K562 (cell line): ENCODE measurements around the gene FMNL2. TPM values are rescaled to one million over a fixed set of nuclear protein-coding genes. Genes with fewer than 3 reads are reported as not detected.

Experiments used
- ATAC-seq: fragments of 200-7000 bp; cut with Tn5 transposase; 3 replicates; pipeline ENCODE4 v1.9.1; 2020; ENCODE audit warnings: moderate library complexity
- BruUV-seq: library from RNA; stranded (reverse); fragments of 400-500 nt; replicated peaks from 2 replicates; lab custom pipeline; 2021; lab: Mats Ljungman, UMichigan
- CTCF ChIA-PET: fragments of 300-600 bp; formaldehyde crosslinking; extraction: SDS; loops from one replicate; lab custom pipeline; 2021; ENCODE audit warnings: low intra/inter-chr PET ratio; lab: Yijun Ruan, JAX
- POLR2A ChIA-PET: fragments of 300-600, 350-650 bp; sonication (Branson Sonifier 250); formaldehyde crosslinking; extraction: SDS; loops from one replicate; lab custom pipeline; 2021; ENCODE audit warnings: antibody characterized with exemption, inconsistent platforms; lab: Yijun Ruan, JAX
- DNase-seq, 4 experiments: peaks; one replicate each; pipeline versions ENCODE4 v3.0.0 to v3.0.0-alpha.2; 2011 to 2018; ENCODE audit warnings: low spot score in 3 of 4, mixed read lengths in 3 of 4; ENCODE audit errors: extremely low read depth in 1 of 4
- FAIRE-seq: peaks from 2 replicates; lab custom pipeline; 2011; peaks lifted over from hg19 to GRCh38; lab: Jason Lieb, UNC
- H2AFZ ChIP-seq: 2 replicates; pipeline ENCODE4 v1.6.0; 2011; ENCODE audit warnings: low read depth, low read length, control low read depth, inconsistent platforms
- H3K27ac ChIP-seq: fragments of 200-600 bp; 3 replicates; pipeline ENCODE4 v1.8.0; 2011; ENCODE audit warnings: low read depth, mild to moderate bottlenecking, control low read depth, inconsistent platforms, low read length, moderate library complexity, mixed read lengths; ENCODE audit errors: extremely low read depth
- H3K27me3 ChIP-seq, 2 experiments: fragments of 300-600 bp in 1 of 2; 2 replicates in 1 of 2; 3 replicates in 1 of 2; pipeline versions ENCODE4 v1.6.0 to v1.8.0; 2011; ENCODE audit warnings: inconsistent platforms in 2 of 2, low read length in 2 of 2, mild to moderate bottlenecking in 1 of 2, mixed read lengths in 1 of 2, moderate library complexity in 1 of 2; ENCODE audit not compliant: control insufficient read depth in 2 of 2, insufficient read depth in 2 of 2
- H3K36me3 ChIP-seq: fragments of 300-600 bp; 3 replicates; pipeline ENCODE4 v1.8.0; 2011; ENCODE audit warnings: mild to moderate bottlenecking, low read length, inconsistent platforms; ENCODE audit not compliant: control insufficient read depth, insufficient read depth
- H3K4me1 ChIP-seq, 2 experiments: fragments of 200-600 bp in 1 of 2; replicated peaks in 1 of 2; 2 replicates in 1 of 2; 3 replicates in 1 of 2; pipeline versions ENCODE4 v1.5.1 to v1.8.0; 2011; ENCODE audit warnings: inconsistent platforms in 2 of 2, low read length in 2 of 2, mild to moderate bottlenecking in 1 of 2, mixed read lengths in 1 of 2, moderate library complexity in 1 of 2; ENCODE audit not compliant: control insufficient read depth in 2 of 2, insufficient read depth in 2 of 2
- H3K4me2 ChIP-seq: 2 replicates; pipeline ENCODE4 v1.6.1; 2011; ENCODE audit warnings: low read length, control low read depth, inconsistent platforms, mixed read lengths; ENCODE audit not compliant: insufficient read depth
- H3K4me3 ChIP-seq: fragments of 200-600 bp; sonication (generic), shearing (Covaris generic); 2 replicates; pipeline ENCODE4 v1.5.1; 2016; ENCODE audit warnings: control low read depth, inconsistent platforms
- H3K79me2 ChIP-seq: fragments of 200-600 bp; 3 replicates; pipeline ENCODE4 v1.8.0; 2011; ENCODE audit warnings: low read length, inconsistent platforms; ENCODE audit not compliant: control insufficient read depth, insufficient read depth
- H3K9ac ChIP-seq, 2 experiments: 2 replicates each; pipeline versions ENCODE4 v1.6.0 to v1.6.1; 2011; ENCODE audit warnings: low read depth in 2 of 2, low read length in 2 of 2, control low read depth in 1 of 2, inconsistent platforms in 1 of 2, mild to moderate bottlenecking in 1 of 2, mixed read lengths in 1 of 2; ENCODE audit not compliant: insufficient read depth in 1 of 2
- H3K9me1 ChIP-seq: one replicate; pipeline ENCODE4 v1.6.0; 2011; ENCODE audit warnings: inconsistent platforms, mild to moderate bottlenecking, low read length, moderate library complexity; ENCODE audit not compliant: control insufficient read depth, insufficient read depth
- H3K9me3 ChIP-seq: replicated peaks from 2 replicates; pipeline ENCODE4 v1.5.1; 2011; ENCODE audit warnings: low read depth, low read length, inconsistent platforms; ENCODE audit not compliant: control insufficient read depth, insufficient read depth
- H4K20me1 ChIP-seq: replicated peaks from 2 replicates; pipeline ENCODE4 v1.6.1; 2011; ENCODE audit warnings: low read length, inconsistent platforms, mixed read lengths; ENCODE audit not compliant: control insufficient read depth, insufficient read depth
- ARNT ChIP-seq, 2 experiments: fragments of 450-650 bp; IDR thresholded peaks; 2 replicates each; pipeline ENCODE4 v1.6.1; 2016; ENCODE audit warnings: mild to moderate bottlenecking in 1 of 2
- NR2F6 ChIP-seq: fragments of 450-650 bp; formaldehyde crosslinking; IDR thresholded peaks from 2 replicates; pipeline ENCODE4 v1.4.0; 2020; ENCODE audit warnings: mild to moderate bottlenecking
- RFX5 ChIP-seq: IDR thresholded peaks from 2 replicates; pipeline ENCODE4 v1.6.1; 2011; ENCODE audit warnings: low read depth, mild to moderate bottlenecking, improper control_type of control experiment, low read length
- ZC3H4 ChIP-seq: sonication (generic); formaldehyde crosslinking; IDR thresholded peaks from 2 replicates; pipeline ENCODE4 v1.9.0; 2021; ENCODE audit warnings: missing genetic modification reagents, borderline replicate concordance
- ZNF583 ChIP-seq: fragments of 250-450 bp; sonication (Bioruptor Pico); IDR thresholded peaks from 2 replicates; pipeline ENCODE4 v1.4.0; 2020
- WGBS: fragments of 100-300 bp; shearing (Covaris generic); methylation state at CpG from one replicate; pipeline ENCODE4 v1.1.6; 2016; ENCODE audit warnings: low coverage, mixed read lengths; ENCODE audit not compliant: insufficient coverage; ENCODE audit errors: missing lambda C conversion rate; 5-methylcytosine and 5-hydroxymethylcytosine counted together
- in situ Hi-C: fragments of 300-500 bp; cut with MboI; formaldehyde crosslinking; loops from 4 replicates; pipeline ENCODE4 v1.15.0; 2018; ENCODE audit warnings: inconsistent platforms, mixed read lengths
- intact Hi-C: fragments of 100-400 bp; cut with micrococcal nuclease; formaldehyde crosslinking; loops from 2 replicates; pipeline ENCODE4 v1.14.2; 2022
- polyA plus RNA-seq, 8 experiments: library from polyadenylated mRNA; depleted of rRNA in 4 of 8; stranded (reverse) in 5 of 8; unstranded in 3 of 8; fragments of >200 nt; fragmentation: Nextera tagmentation in 2 of 8; fragmentation: Illumina TruSeq in 1 of 8; extraction: Ambion mirVana in 2 of 8; extraction: Trizol in 1 of 8; gene quantifications; 2 replicates each; pipeline versions ENCODE4 v1.2.1 to v1.2.3, GENCODE V29; 2011 to 2014; ENCODE audit warnings: inconsistent platforms in 1 of 8, missing spikeins in 1 of 8
- total RNA-seq, 7 experiments: library from RNA; depleted of rRNA in 6 of 7; stranded (reverse); fragments of >200 nt in 6 of 7; fragmentation: Illumina TruSeq in 2 of 7; extraction: Trizol in 2 of 7; gene quantifications; 2 replicates each; pipeline versions ENCODE4 v1.2.1 to v1.2.3, GENCODE V29; 2011 to 2021; ENCODE audit warnings: low replicate concordance in 1 of 7
- TF ChIP-seq, protein P1 (sequence below): sonication (generic); formaldehyde crosslinking; IDR thresholded peaks from 2 replicates; pipeline ENCODE4 v1.8.0; 2023; ENCODE audit warnings: mild to moderate bottlenecking, missing genetic modification reagents
- TF ChIP-seq, protein P2 (sequence below): fragments of 200-600 bp; sonication (generic); IDR thresholded peaks from one replicate; pipeline ENCODE4 v1.6.1; 2012; ENCODE audit warnings: mild to moderate bottlenecking, low read depth, low read length, inconsistent platforms

Gene FMNL2
- total and polyA plus RNA-seq, 9 of the 15 experiments (the other 6 are each of a cell fraction or from before 2014, with no cell fraction given) = 0.15 to 0.49 (median 0.24) TPM; not detected in 1

DNA sequence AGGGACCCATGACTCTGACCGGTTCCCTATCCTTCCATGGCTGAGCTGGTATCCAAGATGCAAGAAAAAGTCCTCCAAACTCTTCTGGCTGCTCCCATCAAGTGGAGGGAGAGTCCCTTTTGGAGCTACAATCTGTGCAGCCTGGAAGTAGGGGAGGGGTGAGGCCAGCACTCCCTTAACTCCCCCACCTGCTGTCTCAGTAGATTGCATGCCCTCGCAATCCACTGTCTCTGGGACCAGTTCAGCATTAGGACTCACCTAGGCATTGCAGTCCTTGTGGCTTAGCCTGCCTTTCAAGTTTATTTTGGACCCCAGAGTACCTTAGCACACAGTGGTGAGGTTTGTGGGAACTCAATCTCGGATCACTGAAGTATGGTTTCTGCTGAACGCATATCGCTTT, 14.2 kb upstream of the FMNL2 start (continued):
- TF ChIP-seq ZNF583 = no peak

DNA sequence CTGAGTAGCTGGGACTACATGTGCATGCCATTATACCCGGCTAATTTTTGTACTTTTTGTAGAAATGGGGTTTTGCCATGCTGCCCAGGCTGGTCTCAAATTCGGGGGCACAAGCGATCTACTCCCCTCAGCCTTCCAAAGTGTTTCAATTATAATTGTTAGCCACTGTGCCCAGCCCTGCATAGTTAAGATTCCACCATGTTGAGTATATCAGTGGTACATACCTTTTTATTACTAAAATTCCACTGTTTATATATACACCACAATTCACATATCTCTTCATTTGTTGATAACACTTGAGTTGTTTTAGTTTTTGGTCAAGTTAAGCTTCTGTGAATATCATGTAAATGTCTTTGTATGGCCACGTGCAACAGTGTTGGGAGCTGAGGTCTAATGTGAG, 12.8 kb upstream of the FMNL2 start:
- no peak overlapping the region for H3K9ac ChIP-seq
- no peaks in the 10 kb centered on the region for H3K9me1 ChIP-seq
- no peaks in the 10 kb centered on the region for H3K9me3 ChIP-seq
- no peak overlapping the region for H3K27ac ChIP-seq
- ChIA-PET CTCF (no interaction called here), POLR2A (no interaction called here)
- DNase-seq (no peak), ATAC-seq (no peak), FAIRE-seq (no peak)
- no TSS peak for BruUV-seq
- H3K4me3 ChIP-seq = no peak overlapping the region
- in situ Hi-C loops = no loop called here
- no peaks in the 10 kb centered on the region for H3K36me3 ChIP-seq
- H3K27me3 ChIP-seq = no peaks in the 10 kb centered on the region; a peak in 1 of 5 replicates
- 1% methylated on average over 4 of the region's 4 CpGs for WGBS
- H2AFZ ChIP-seq = no peak overlapping the region
- no peaks in the 10 kb centered on the region for H4K20me1 ChIP-seq
- H3K4me1 ChIP-seq = no peaks in the 10 kb centered on the region
- intact Hi-C loops = no loop called here
- H3K79me2 ChIP-seq = no peaks in the 10 kb centered on the region
- H3K4me2 ChIP-seq = no peak overlapping the region
- TF ChIP-seq ARNT (IDR thresholded peaks at IDR 0.05) (no peak), NR2F6 (CRISPR knock-in tag) (no peak), RFX5 (no peak), ZC3H4 (CRISPR knock-in tag) (no peak)
- TF ChIP-seq, protein P1, sequence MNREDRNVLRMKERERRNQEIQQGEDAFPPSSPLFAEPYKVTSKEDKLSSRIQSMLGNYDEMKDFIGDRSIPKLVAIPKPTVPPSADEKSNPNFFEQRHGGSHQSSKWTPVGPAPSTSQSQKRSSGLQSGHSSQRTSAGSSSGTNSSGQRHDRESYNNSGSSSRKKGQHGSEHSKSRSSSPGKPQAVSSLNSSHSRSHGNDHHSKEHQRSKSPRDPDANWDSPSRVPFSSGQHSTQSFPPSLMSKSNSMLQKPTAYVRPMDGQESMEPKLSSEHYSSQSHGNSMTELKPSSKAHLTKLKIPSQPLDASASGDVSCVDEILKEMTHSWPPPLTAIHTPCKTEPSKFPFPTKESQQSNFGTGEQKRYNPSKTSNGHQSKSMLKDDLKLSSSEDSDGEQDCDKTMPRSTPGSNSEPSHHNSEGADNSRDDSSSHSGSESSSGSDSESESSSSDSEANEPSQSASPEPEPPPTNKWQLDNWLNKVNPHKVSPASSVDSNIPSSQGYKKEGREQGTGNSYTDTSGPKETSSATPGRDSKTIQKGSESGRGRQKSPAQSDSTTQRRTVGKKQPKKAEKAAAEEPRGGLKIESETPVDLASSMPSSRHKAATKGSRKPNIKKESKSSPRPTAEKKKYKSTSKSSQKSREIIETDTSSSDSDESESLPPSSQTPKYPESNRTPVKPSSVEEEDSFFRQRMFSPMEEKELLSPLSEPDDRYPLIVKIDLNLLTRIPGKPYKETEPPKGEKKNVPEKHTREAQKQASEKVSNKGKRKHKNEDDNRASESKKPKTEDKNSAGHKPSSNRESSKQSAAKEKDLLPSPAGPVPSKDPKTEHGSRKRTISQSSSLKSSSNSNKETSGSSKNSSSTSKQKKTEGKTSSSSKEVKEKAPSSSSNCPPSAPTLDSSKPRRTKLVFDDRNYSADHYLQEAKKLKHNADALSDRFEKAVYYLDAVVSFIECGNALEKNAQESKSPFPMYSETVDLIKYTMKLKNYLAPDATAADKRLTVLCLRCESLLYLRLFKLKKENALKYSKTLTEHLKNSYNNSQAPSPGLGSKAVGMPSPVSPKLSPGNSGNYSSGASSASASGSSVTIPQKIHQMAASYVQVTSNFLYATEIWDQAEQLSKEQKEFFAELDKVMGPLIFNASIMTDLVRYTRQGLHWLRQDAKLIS (CRISPR knock-in tag) = no peak
- TF ChIP-seq, protein P2, sequence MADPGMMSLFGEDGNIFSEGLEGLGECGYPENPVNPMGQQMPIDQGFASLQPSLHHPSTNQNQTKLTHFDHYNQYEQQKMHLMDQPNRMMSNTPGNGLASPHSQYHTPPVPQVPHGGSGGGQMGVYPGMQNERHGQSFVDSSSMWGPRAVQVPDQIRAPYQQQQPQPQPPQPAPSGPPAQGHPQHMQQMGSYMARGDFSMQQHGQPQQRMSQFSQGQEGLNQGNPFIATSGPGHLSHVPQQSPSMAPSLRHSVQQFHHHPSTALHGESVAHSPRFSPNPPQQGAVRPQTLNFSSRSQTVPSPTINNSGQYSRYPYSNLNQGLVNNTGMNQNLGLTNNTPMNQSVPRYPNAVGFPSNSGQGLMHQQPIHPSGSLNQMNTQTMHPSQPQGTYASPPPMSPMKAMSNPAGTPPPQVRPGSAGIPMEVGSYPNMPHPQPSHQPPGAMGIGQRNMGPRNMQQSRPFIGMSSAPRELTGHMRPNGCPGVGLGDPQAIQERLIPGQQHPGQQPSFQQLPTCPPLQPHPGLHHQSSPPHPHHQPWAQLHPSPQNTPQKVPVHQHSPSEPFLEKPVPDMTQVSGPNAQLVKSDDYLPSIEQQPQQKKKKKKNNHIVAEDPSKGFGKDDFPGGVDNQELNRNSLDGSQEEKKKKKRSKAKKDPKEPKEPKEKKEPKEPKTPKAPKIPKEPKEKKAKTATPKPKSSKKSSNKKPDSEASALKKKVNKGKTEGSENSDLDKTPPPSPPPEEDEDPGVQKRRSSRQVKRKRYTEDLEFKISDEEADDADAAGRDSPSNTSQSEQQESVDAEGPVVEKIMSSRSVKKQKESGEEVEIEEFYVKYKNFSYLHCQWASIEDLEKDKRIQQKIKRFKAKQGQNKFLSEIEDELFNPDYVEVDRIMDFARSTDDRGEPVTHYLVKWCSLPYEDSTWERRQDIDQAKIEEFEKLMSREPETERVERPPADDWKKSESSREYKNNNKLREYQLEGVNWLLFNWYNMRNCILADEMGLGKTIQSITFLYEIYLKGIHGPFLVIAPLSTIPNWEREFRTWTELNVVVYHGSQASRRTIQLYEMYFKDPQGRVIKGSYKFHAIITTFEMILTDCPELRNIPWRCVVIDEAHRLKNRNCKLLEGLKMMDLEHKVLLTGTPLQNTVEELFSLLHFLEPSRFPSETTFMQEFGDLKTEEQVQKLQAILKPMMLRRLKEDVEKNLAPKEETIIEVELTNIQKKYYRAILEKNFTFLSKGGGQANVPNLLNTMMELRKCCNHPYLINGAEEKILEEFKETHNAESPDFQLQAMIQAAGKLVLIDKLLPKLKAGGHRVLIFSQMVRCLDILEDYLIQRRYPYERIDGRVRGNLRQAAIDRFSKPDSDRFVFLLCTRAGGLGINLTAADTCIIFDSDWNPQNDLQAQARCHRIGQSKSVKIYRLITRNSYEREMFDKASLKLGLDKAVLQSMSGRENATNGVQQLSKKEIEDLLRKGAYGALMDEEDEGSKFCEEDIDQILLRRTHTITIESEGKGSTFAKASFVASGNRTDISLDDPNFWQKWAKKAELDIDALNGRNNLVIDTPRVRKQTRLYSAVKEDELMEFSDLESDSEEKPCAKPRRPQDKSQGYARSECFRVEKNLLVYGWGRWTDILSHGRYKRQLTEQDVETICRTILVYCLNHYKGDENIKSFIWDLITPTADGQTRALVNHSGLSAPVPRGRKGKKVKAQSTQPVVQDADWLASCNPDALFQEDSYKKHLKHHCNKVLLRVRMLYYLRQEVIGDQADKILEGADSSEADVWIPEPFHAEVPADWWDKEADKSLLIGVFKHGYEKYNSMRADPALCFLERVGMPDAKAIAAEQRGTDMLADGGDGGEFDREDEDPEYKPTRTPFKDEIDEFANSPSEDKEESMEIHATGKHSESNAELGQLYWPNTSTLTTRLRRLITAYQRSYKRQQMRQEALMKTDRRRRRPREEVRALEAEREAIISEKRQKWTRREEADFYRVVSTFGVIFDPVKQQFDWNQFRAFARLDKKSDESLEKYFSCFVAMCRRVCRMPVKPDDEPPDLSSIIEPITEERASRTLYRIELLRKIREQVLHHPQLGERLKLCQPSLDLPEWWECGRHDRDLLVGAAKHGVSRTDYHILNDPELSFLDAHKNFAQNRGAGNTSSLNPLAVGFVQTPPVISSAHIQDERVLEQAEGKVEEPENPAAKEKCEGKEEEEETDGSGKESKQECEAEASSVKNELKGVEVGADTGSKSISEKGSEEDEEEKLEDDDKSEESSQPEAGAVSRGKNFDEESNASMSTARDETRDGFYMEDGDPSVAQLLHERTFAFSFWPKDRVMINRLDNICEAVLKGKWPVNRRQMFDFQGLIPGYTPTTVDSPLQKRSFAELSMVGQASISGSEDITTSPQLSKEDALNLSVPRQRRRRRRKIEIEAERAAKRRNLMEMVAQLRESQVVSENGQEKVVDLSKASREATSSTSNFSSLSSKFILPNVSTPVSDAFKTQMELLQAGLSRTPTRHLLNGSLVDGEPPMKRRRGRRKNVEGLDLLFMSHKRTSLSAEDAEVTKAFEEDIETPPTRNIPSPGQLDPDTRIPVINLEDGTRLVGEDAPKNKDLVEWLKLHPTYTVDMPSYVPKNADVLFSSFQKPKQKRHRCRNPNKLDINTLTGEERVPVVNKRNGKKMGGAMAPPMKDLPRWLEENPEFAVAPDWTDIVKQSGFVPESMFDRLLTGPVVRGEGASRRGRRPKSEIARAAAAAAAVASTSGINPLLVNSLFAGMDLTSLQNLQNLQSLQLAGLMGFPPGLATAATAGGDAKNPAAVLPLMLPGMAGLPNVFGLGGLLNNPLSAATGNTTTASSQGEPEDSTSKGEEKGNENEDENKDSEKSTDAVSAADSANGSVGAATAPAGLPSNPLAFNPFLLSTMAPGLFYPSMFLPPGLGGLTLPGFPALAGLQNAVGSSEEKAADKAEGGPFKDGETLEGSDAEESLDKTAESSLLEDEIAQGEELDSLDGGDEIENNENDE = no peak
